HepG2 (cell line): Measurements from ENCODE around the gene EFEMP2. TPM values are rescaled to one million over a fixed set of nuclear protein-coding genes. Genes with fewer than 3 reads are reported as not detected.

ENCODE experiments used
- ATAC-seq: fragments of 200-7000 bp; cut with Tn5 transposase; 3 replicates; pipeline ENCODE4 v1.9.1; 2020; ENCODE audit warnings: mild to moderate bottlenecking, moderate library complexity
- BruUV-seq: library from RNA; stranded (reverse); fragments of 400-500 nt; replicated peaks from 2 replicates; lab custom pipeline; 2021; lab: Mats Ljungman, UMichigan
- CTCF ChIA-PET: fragments of 300-600 bp; formaldehyde crosslinking; extraction: SDS; loops from one replicate; lab custom pipeline; 2021; ENCODE audit warnings: low total read pairs, inconsistent platforms, low intra/inter-chr PET ratio; lab: Yijun Ruan, JAX
- POLR2A ChIA-PET: fragments of 350-600 bp; sonication (Branson Sonifier 250); formaldehyde crosslinking; loops from one replicate; lab custom pipeline; 2020; ENCODE audit warnings: antibody characterized with exemption, inconsistent platforms; lab: Yijun Ruan, JAX
- DNase-seq: peaks from one replicate; pipeline ENCODE4 v3.0.0-alpha.2; 2015; ENCODE audit warnings: low spot score
- FAIRE-seq: peaks from 3 replicates; lab custom pipeline; 2011; peaks lifted over from hg19 to GRCh38; lab: Jason Lieb, UNC
- H2AFZ ChIP-seq: one replicate; pipeline ENCODE4 v1.6.1; 2011; ENCODE audit warnings: low read length, inconsistent platforms
- H3K27ac ChIP-seq: fragments of 300-600 bp; 3 replicates; pipeline ENCODE4 v1.8.0; 2011; ENCODE audit warnings: mixed run types, mild to moderate bottlenecking, mixed read lengths, low read length, inconsistent platforms; ENCODE audit not compliant: insufficient read depth; ENCODE audit errors: extremely low read length
- H3K27me3 ChIP-seq, 2 experiments: fragments of 200-600 bp in 1 of 2; 2 replicates in 1 of 2; 3 replicates in 1 of 2; pipeline versions ENCODE4 v1.6.0 to v1.8.0; 2011; ENCODE audit warnings: low read length in 2 of 2, mild to moderate bottlenecking in 2 of 2, moderate library complexity in 2 of 2, inconsistent platforms in 1 of 2; ENCODE audit not compliant: insufficient read depth in 2 of 2, control insufficient read depth in 1 of 2
- H3K36me3 ChIP-seq, 2 experiments: fragments of 200-600 bp in 1 of 2; replicated peaks in 1 of 2; 2 replicates in 1 of 2; 3 replicates in 1 of 2; pipeline versions ENCODE4 v1.5.1 to v1.8.0; 2011; ENCODE audit warnings: low read length in 2 of 2, inconsistent platforms in 1 of 2; ENCODE audit not compliant: insufficient read depth in 2 of 2, control insufficient read depth in 1 of 2
- H3K4me1 ChIP-seq: 2 replicates; pipeline ENCODE4 v1.5.1; 2012; ENCODE audit warnings: low read length, inconsistent platforms; ENCODE audit not compliant: insufficient read depth
- H3K4me2 ChIP-seq: 2 replicates; pipeline ENCODE4 v1.6.0; 2011; ENCODE audit warnings: low read depth, low read length, inconsistent platforms
- H3K4me3 ChIP-seq, 3 experiments: fragments of 200-600 bp in 1 of 3; sonication (generic), shearing (Covaris generic) in 1 of 3; replicated peaks in 1 of 3; 2 replicates each; pipeline ENCODE4 v1.5.1; 2011 to 2016; ENCODE audit warnings: low read length in 3 of 3, inconsistent platforms in 2 of 3, low read depth in 2 of 3, mild to moderate bottlenecking in 2 of 3, control low read depth in 1 of 3, mixed read lengths in 1 of 3; ENCODE audit not compliant: insufficient read depth in 1 of 3
- H3K79me2 ChIP-seq: one replicate; pipeline ENCODE4 v1.6.1; 2011; ENCODE audit warnings: low read length, inconsistent platforms; ENCODE audit not compliant: insufficient read depth
- H3K9ac ChIP-seq: 2 replicates; pipeline ENCODE4 v1.6.0; 2011; ENCODE audit warnings: mild to moderate bottlenecking, low read depth, low read length, inconsistent platforms; ENCODE audit not compliant: insufficient read depth
- H3K9me3 ChIP-seq: 2 replicates; pipeline ENCODE4 v1.5.1; 2012; ENCODE audit warnings: mild to moderate bottlenecking, low read length
- H4K20me1 ChIP-seq: 2 replicates; pipeline ENCODE4 v1.6.0; 2011; ENCODE audit warnings: inconsistent platforms, mild to moderate bottlenecking, low read length, moderate library complexity; ENCODE audit not compliant: insufficient read depth
- CERS6 ChIP-seq: sonication (generic); formaldehyde crosslinking; IDR thresholded peaks from 2 replicates; pipeline ENCODE4 v1.5.0; 2020; ENCODE audit warnings: missing genetic modification reagents
- CSRNP1 ChIP-seq: sonication (generic); formaldehyde crosslinking; IDR thresholded peaks from 2 replicates; pipeline ENCODE4 v1.8.1; 2023; ENCODE audit warnings: mild to moderate bottlenecking, missing genetic modification reagents
- HES4 ChIP-seq: sonication (generic); formaldehyde crosslinking; IDR thresholded peaks from 2 replicates; pipeline ENCODE4 v1.9.0; 2021; ENCODE audit warnings: mild to moderate bottlenecking, missing genetic modification reagents, borderline replicate concordance
- KLF6 ChIP-seq: IDR thresholded peaks from 2 replicates; pipeline ENCODE4 v1.8.0; 2016; ENCODE audit warnings: missing biosample characterization, missing genetic modification reagents
- NR0B2 ChIP-seq: sonication (generic); formaldehyde crosslinking; IDR thresholded peaks from 2 replicates; pipeline ENCODE4 v1.4.0; 2020; ENCODE audit warnings: mild to moderate bottlenecking, missing genetic modification reagents
- POLR2A ChIP-seq, 2 experiments: IDR thresholded peaks; 2 replicates each; pipeline ENCODE4 v1.6.1; 2011; ENCODE audit warnings: low read depth in 2 of 2, low read length in 2 of 2, mild to moderate bottlenecking in 1 of 2, moderate library complexity in 1 of 2; ENCODE audit not compliant: insufficient read depth in 1 of 2
- RFX5 ChIP-seq: IDR thresholded peaks from 2 replicates; pipeline ENCODE4 v1.6.1; 2011; ENCODE audit warnings: low read depth, low read length, improper control_type of control experiment
- SP2 ChIP-seq: sonication (generic); formaldehyde crosslinking; IDR thresholded peaks from 2 replicates; pipeline ENCODE4 v1.5.1; 2020; ENCODE audit warnings: mild to moderate bottlenecking, missing genetic modification reagents
- TBX3 ChIP-seq: fragments of 450-650 bp; IDR thresholded peaks from 2 replicates; pipeline ENCODE4 v1.6.1; 2017; ENCODE audit warnings: antibody characterized with exemption, mild to moderate bottlenecking, inconsistent platforms, borderline replicate concordance
- TEAD2 ChIP-seq: sonication (generic); formaldehyde crosslinking; IDR thresholded peaks from 2 replicates; pipeline ENCODE4 v1.9.0; 2021; ENCODE audit warnings: missing genetic modification reagents
- ZNF20 ChIP-seq: sonication (generic); formaldehyde crosslinking; IDR thresholded peaks from 2 replicates; pipeline ENCODE4 v1.4.0; 2020; ENCODE audit warnings: mild to moderate bottlenecking, moderate library complexity, missing genetic modification reagents
- ZNF446 ChIP-seq: sonication (generic); formaldehyde crosslinking; IDR thresholded peaks from 2 replicates; pipeline ENCODE4 v1.5.0; 2020; ENCODE audit warnings: mild to moderate bottlenecking, missing genetic modification reagents
- ZNF563 ChIP-seq: sonication (generic); formaldehyde crosslinking; IDR thresholded peaks from 2 replicates; pipeline ENCODE4 v1.8.0; 2022; ENCODE audit warnings: mild to moderate bottlenecking, moderate library complexity, missing genetic modification reagents
- ZNF574 ChIP-seq: sonication (generic); formaldehyde crosslinking; IDR thresholded peaks from 2 replicates; pipeline ENCODE4 v1.4.0; 2020; ENCODE audit warnings: missing genetic modification reagents
- ZSCAN22 ChIP-seq: sonication (generic); formaldehyde crosslinking; IDR thresholded peaks from 2 replicates; pipeline ENCODE4 v1.4.0; 2020; ENCODE audit warnings: mild to moderate bottlenecking, missing genetic modification reagents
- WGBS: methylation state at CpG from one replicate; pipeline ENCODE4 v1.1.6; 2017; ENCODE audit warnings: low lambda C conversion rate; 5-methylcytosine and 5-hydroxymethylcytosine counted together
- in situ Hi-C: cut with HindIII; loops from 2 replicates; pipeline ENCODE4 v1.10.0; 2017; ENCODE audit warnings: low pct_unique_long_range_greater_than_20kb; ENCODE audit not compliant: extremely low pct_ligation_motif_present
- intact Hi-C: fragments of 100-400 bp; cut with micrococcal nuclease; formaldehyde crosslinking; loops from one replicate; pipeline ENCODE4 v1.10.0; 2022; ENCODE audit not compliant: unreplicated experiment
- polyA plus RNA-seq, 8 experiments: library from polyadenylated mRNA; depleted of rRNA in 3 of 8; stranded (reverse) in 7 of 8; unstranded in 1 of 8; fragments of >200 nt; fragmentation: Illumina TruSeq in 4 of 8; extraction: Trizol in 4 of 8; gene quantifications; 2 replicates each; pipeline versions ENCODE4 v1.2.1 to v1.2.3, GENCODE V29; 2011 to 2016; ENCODE audit warnings: low read depth in 4 of 8, missing spikeins in 1 of 8, mixed read lengths in 1 of 8; ENCODE audit not compliant: insufficient read depth in 1 of 8
- total RNA-seq, 5 experiments: library from RNA; depleted of rRNA; stranded (reverse); fragments of >200 nt; fragmentation: Illumina TruSeq; extraction: Trizol; gene quantifications; 2 replicates each; pipeline ENCODE4 v1.2.3, GENCODE V29; 2016; ENCODE audit warnings: low read depth in 1 of 5

Gene EFEMP2
- total and polyA plus RNA-seq, 2 of the 13 experiments (the other 11 are each of a cell fraction or from before 2014, with no cell fraction given), result 7.4 to 29.7 TPM

GRCh38 chr11:65888163-65888814, 15.7 kb upstream of the EFEMP2 start, which contains the start of gene FIBP (continued):
- TF ChIP-seq ZNF574 (CRISPR knock-in tag) (peak; percentile 92), TEAD2 (CRISPR knock-in tag) (no peak), KLF6 (no peak), ZNF20 (CRISPR knock-in tag) (no peak), POLR2A (IDR thresholded peaks at IDR 0.05; ENCODE audit: insufficient read depth in 1 of 2, low read depth in 2 of 2, low read length in 2 of 2) (peak in 1 of 2 experiments; percentile 80; a peak in 2 of 4 replicates), RFX5 (no peak)

GRCh38 chr11:65887723-65888162, 15.1 kb upstream of the EFEMP2 start:
- H3K4me2 ChIP-seq, result peak overlapping the region; percentile 96
- ChIA-PET POLR2A (interaction anchor here (0.6 to 7.6 kb wide), 31 partner anchors 9 to 235 kb away, joined by 3 to 95 read pairs (median 5); partner anchors contain the start of genes BANF1, C11orf68, CFL1 and EFEMP2), CTCF (interaction anchor here (1.1 to 6.9 kb wide), 5 partner anchors 11 to 143 kb away, joined by 3 to 63 read pairs (median 4); no protein-coding TSS in a partner anchor)
- no peaks in the 10 kb centered on the region for H3K9me3 ChIP-seq
- FAIRE-seq (no peak), DNase-seq (no peak), ATAC-seq (peak; percentile 6)
- peaks cover 67% of the 10 kb centered on the region for H3K4me1 ChIP-seq
- H3K36me3 ChIP-seq, result peaks cover 4 to 16% of the 10 kb centered on the region in 2 experiments; a peak in 4 of 5 replicates
- 0% methylated on average over 14 of the region's 23 CpGs for WGBS
- H3K27ac ChIP-seq, result peak overlapping the region; percentile 37
- TSS peak; percentile 54 for BruUV-seq
- H3K9ac ChIP-seq, result peak overlapping the region; percentile 70
- H3K27me3 ChIP-seq, result no peaks in the 10 kb centered on the region; a peak in 1 of 5 replicates
- H3K4me3 ChIP-seq, result peak overlapping the region; percentile 74 to 91 (median 87)
- no peak overlapping the region for H2AFZ ChIP-seq
- no peaks in the 10 kb centered on the region for H4K20me1 ChIP-seq
- in situ Hi-C loops, result no loop called here
- H3K79me2 ChIP-seq, result peaks cover 5% of the 10 kb centered on the region
- intact Hi-C loops, result loop anchor here (1.0 to 5.0 kb wide), 4 partner anchors 29 to 102 kb away; partner anchors contain the start of genes CFL1 and SART1
- TF ChIP-seq ZNF563 (CRISPR knock-in tag) (0 out of 2 replicates have a peak, but pooled peaks have one; percentile 44), NR0B2 (peak; percentile 68; the same call in 1 of the 2 replicates), CERS6 (CRISPR knock-in tag) (no peak), SP2 (CRISPR knock-in tag) (no peak), TBX3 (no peak), ZSCAN22 (CRISPR knock-in tag) (no peak), CSRNP1 (CRISPR knock-in tag) (no peak), HES4 (CRISPR knock-in tag) (peak; percentile 28; the same call in 1 of the 2 replicates), ZNF446 (CRISPR knock-in tag) (no peak)
